ENCODE results near the gene STK17A. TPM values are rescaled to one million over a fixed set of nuclear protein-coding genes. Genes with fewer than 3 reads are reported as not detected.
"Not testable (repeated sequence)": the region's sequence is repeated elsewhere in the genome, so short reads cannot be mapped to it uniquely, and the experiment has no call there.

Gene STK17A
- polyA plus RNA-seq, 5 donors, result 21.7 to 32.9 (median 31.4) TPM

DNA sequence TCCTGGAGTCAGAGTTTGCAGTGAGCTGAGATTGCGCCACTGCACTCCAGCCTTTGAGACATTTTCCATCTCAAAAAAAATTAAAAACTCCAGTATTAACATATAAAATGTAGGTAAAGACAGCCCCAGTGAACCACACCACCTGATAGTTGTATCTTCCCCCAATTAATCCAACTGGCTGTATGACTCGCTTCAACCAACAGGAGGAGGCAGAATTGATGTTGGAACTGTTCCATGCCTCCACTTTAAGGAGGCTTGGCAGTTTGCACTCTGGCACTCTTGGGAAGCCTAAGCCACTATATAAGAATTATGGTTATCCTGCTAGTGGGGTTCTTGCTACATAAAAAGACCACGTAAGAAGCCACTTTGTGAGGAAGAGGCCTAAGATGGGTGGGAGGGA is 72.7 kb downstream of the STK17A start:
- no peak for DNase-seq

DNA sequence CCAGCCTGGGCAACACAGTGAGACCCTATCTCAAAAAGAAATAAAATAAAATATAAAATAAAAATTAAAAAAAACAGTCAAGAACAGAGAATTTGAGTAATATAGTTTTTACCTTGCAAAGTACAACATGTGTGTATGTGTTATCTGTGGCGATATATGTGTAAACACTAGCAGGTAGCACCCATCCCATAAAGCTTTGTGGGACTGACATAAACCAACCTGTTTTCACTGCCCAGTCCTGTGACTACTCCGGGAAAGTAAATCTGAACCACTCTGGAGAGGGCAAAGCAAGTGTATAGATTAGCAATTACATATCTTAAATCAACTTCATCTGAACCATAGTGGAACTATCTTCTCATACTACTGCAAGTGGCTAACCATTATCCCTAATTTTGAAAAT is 74.1 kb downstream of the STK17A start:
- DNase-seq, result no peak

DNA sequence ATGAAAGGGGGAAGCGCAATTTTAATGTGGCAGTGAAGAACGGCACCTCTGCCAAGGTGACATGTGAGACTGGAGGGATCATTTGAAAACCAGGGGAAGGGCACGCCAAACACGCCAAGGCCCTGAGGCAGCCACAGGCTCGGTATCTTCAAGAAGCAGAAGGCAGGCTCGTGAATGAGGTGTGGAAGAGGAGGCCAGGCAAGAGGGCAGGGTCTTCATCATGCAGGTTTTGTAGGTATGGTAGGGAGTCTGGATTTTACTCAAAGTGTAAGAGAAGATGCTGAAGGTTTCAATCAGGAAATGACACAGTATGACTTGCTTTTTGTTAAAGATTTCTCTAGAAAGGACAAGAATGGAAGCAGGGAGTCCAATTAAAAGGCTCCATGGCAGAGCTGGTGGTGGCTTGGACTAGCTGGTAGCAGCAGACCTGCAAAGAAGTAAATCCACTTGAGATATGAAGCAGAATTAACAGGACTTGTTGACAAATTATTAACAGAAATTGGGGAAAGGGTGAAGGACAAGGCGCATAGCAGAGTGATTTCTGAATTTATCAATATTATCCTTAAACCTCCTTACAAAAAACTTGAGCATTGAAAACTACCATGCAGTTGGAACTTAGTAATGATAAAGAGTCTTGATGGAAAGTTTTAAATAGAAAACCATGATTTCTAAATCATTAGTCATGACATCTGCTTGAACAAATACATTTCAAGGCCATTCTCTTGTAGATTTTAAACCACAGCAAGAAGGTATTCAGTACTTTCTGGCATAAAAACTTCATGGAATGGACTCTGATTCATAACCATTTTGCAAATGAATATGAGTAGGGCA is 76.0 kb downstream of the STK17A start:
- no peak for DNase-seq

DNA sequence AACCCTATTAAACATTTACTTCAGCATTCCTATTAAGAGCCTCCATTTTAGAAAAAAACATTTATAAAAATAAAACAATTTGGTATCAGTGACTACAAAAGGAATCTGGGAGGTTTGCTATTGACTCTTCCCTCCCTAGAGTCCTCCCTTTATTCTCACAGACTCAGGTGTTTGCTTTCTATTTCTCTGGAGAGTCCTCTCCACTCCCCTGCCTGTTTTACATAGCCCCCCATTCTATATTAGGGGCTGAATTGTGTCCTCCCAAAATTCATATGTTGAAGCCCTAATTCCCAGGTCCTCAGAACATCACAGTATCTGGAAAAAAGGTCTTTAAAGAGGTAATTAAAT is 76.6 kb downstream of the STK17A start:
- no peak for DNase-seq

DNA sequence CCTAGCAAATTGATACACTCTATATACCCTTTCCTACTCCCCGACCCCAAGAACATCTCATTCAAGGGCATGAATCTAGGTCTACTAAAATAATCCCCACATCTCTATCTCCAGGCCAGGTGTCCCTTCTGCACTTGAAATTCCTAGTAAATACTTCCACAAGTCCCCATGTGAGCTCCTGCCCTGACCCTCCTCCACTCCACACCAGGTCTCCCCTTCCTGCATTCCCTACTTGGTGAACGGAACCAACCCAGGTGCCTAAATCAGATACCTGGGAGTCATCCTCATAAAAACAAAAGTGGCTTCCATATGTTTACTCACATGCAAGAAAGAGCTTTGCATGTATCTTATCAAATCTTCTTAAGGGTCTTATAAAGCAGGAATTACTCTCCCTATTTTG is 77.2 kb downstream of the STK17A start:
- DNase-seq, result no peak

DNA sequence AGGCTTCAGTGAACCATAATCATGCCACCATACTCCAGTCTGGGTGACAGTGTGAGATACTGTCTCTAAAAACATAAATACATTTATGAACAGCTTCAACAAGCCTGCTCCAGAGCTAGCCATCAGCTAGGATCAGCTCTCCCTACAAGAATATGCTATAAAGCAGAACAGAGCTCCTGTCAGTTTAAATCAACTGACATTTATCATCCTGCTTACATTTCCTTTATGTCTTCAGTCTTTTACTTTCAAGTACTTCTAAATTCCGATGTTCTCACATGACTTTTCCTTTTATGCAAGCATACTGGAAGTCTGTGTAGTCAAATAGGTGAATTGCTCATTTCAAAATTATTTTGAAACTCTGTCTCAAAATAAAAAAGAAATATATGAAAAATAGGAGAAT is 81.8 kb downstream of the STK17A start:
- DNase-seq, result no peak

DNA sequence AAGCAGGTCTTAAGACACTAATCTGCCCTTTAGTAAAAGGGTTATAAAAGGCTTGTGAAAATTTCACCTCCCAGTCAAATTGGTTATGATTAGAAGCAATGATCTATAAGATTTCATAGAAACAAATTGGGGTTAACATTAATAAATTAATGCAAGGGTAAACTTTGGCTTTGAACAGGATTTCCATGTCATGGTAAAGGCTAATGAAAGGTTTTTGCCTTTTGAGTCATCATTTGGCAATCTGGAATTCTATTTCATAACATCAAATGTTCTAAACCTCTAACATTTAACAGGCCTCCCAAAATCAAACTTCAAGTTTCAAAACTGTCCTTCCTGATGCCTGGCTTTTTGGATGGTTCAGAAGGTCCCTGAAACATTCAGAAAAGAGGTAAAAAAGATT is 84.0 kb downstream of the STK17A start:
- no peak for DNase-seq

DNA sequence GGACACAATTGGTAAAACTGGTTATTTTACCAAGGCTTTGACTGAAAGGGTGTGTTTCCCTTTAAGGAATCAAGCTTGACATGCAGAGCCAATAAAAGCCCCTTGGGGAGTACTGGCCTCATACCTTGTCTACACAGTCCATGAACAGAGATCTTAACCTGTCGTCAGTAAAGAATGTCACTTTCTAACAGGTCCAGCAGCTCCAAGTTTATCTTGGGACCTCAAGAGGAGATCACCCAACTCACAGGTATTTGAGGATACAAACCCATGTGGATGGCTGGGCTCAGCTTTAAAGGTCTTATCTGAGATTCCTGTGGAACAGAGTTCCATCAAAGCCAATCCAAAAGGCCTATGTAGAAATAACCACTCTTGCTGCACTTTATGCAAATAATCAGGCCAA is 85.1 kb downstream of the STK17A start:
- DNase-seq, result no peak

DNA sequence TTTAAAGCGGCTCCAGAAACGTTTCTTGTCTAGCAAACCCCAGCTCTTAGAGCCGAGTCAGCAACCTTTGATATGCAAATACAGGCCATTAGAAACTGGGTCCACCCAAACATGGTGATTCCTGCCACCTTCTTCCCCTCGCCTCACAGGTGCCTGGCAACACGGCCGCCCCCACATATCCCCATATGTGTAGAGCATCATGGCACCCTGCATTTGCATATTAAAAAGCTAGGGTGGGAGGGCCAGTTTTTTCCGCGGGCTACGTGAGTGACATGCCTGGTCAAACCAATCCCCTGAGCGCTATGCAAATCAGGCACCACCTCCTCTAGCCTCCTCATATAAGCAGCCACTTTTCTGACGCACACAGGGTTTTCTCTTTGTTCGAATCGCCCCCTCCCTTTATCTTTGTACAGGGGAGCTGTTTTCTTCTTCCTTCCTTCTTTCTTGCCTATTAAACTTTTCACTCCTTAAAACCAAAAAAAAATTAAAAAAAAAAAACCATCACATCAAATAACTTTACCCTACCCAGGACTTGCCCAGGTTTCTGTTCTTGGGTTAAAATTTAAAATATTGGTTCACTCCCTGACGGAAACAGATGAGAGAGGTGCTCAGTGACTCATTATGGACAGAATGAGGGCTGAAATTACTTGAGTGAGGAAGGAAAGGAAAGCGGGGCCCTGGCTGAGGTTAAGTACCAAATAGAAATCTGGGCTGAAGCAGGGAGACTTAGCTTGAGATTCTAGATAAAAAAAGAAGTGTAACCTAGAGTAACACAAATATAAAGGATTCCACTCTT is 86.6 kb downstream of the STK17A start:
- DNase-seq, result no peak

DNA sequence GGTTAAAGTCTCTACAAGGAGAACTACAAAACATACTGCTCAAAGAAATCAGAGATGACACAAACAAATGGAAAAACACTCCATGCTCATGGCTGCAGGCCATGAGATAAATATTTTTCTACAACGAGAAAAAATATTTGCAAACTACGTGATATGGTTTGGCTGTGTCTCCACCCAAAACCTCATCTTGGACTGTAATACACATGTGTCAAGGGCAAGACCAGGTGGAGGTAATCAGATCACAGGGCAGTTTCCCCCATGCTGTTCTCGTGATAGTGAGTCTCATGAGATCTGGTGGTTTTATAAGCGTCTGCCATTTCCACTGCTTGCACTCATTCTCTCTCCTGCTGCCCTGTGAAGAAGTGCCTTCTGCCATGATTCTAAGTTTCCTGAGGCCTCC is 88.6 kb downstream of the STK17A start:
- DNase-seq, result no peak

DNA sequence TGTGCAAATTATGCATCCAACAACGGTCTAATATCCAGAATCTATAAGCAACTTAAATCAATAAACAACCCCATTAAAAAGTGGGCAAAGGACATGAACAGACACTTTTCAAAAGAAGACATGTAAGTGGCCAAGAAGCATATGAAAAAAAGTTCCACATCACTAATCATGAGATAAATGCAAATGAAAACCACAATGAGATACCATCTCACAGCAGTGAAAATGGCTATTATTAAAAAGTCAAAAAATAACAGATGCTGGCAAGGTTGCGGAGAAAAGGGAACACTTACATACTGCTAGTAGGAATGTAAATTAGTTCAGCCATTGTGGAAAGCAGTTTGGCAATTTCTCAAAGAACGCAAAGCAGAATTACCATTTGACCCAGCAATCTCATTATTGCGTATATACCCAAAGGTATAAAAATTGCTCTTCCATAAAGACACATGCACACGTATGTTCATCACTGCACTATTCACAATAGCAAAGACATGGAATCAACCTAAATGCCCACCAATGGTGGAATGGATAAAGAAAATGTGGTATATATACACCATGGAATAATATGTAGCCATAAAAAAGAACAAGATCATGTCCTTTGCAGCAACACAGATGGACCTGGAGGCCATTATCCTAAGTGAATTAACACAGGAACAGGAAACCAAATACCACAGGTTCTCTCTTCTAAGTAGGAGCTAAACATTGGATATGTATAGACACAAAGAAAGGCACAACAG is 90.5 kb downstream of the STK17A start:
- not testable (repeated sequence) for DNase-seq

DNA sequence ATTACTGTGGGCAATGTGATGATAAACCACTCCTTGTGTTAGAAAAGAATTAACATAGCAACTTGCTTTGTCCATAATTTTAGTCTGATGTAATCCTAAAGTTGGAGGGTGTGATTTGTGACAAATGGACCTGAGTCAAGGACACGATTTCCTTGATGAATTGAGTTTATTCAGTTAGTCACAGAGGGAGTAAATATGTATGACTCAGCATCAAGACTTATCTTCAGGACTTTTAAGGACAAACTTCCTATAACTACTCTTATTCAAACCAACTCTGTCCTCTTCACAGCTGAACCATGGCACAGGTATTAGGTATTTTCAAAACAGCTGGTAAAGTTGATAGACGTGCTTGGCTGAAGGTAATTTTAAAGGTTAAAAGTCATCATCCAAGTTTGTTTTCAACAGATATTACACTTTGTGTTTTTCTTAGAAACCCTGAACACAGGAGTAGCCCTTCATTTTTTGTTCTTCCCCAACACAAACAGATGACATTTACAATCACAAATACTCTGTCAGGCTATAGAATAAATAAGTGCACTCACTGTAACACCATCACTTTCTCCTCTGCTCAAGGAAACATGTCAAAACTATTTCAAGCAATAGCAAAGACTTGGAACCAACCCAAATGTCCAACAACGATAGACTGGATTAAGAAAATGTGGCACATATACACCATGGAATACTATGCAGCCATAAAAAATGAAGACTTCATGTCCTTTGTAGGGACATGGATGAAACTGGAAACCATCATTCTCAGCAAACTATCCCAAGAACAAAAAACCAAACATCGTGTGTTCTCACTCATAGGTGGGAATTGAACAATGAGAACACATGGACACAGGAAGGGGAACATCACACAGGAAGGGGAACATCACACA is 91.9 kb downstream of the STK17A start:
- DNase-seq, result no peak

Other genes with a start within 250 kb of the STK17A start
- 10 to 100 TPM; 57.6 to 82.4 (median 80.1) TPM for gene COA1, start 146.4 kb downstream of the STK17A start, polyA plus RNA-seq (ENCODE audit: insufficient read depth in 1 of 5, insufficient read length in 5 of 5, low replicate concordance in 1 of 5)
- 10 to 100 TPM; 40.5 to 49.2 (median 43.4) TPM for gene BLVRA, start 175.6 kb downstream of the STK17A start, polyA plus RNA-seq (ENCODE audit: insufficient read depth in 1 of 5, insufficient read length in 5 of 5, low replicate concordance in 1 of 5)

Data from right lung (tissue), 5 donors.